Endothelial cell (in vitro differentiated cells): Measurements from ENCODE around the gene TCHHL1. TPM values are rescaled to one million over a fixed set of nuclear protein-coding genes. Genes with fewer than 3 reads are reported as not detected.

Experiments
- DNase-seq: peaks from one replicate; pipeline ENCODE4 v3.0.0; 2021; ENCODE audit warnings: low spot score
- H3K27ac Mint-ChIP-seq: one replicate; pipeline ENCODE4 v1.8.0; 2021; ENCODE audit warnings: mixed read lengths, inconsistent platforms; ENCODE audit not compliant: unreplicated experiment
- H3K27me3 Mint-ChIP-seq: one replicate; pipeline ENCODE4 v1.8.0; 2021; ENCODE audit warnings: mild to moderate bottlenecking, moderate library complexity, mixed read lengths, inconsistent platforms; ENCODE audit not compliant: unreplicated experiment
- H3K36me3 Mint-ChIP-seq: one replicate; pipeline ENCODE4 v1.8.0; 2021; ENCODE audit warnings: mild to moderate bottlenecking, low read depth, mixed read lengths, inconsistent platforms; ENCODE audit not compliant: unreplicated experiment
- H3K4me1 Mint-ChIP-seq: one replicate; pipeline ENCODE4 v1.8.0; 2021; ENCODE audit warnings: mild to moderate bottlenecking, mixed read lengths, inconsistent platforms; ENCODE audit not compliant: unreplicated experiment
- H3K4me3 Mint-ChIP-seq: one replicate; pipeline ENCODE4 v1.8.0; 2021; ENCODE audit warnings: mild to moderate bottlenecking, mixed read lengths, inconsistent platforms; ENCODE audit not compliant: unreplicated experiment
- H3K9me3 Mint-ChIP-seq: one replicate; pipeline ENCODE4 v1.8.0; 2021; ENCODE audit warnings: mixed read lengths, inconsistent platforms; ENCODE audit not compliant: unreplicated experiment
- CTCF ChIP-seq: fragments of 200-600 bp; sonication (generic); IDR thresholded peaks from one replicate; pipeline ENCODE4 v1.5.0; 2021; ENCODE audit warnings: antibody characterized with exemption; ENCODE audit not compliant: unreplicated experiment
- total RNA-seq: library from RNA; stranded (reverse); fragmentation: NEBNext Ultra II Directional; extraction: Animal tissue kit (Norgen Biotek cat#: 25700); gene quantifications from one replicate; pipeline ENCODE4 v1.2.1, GENCODE V29; 2021; ENCODE audit not compliant: unreplicated experiment

The TCHHL1 gene
- total RNA-seq, 1 donor from 2014 or later = not detected

GRCh38 chr1:152110860-152111514 lies 22.1 kb upstream of the TCHHL1 start:
- TF ChIP-seq CTCF = no peak
- peak; percentile 45 for DNase-seq
- Mint-ChIP-seq H3K27me3 (peaks cover 11% of the 10 kb centered on the region), H3K4me3 (no peak overlapping the region), H3K36me3 (peaks cover 10% of the 10 kb centered on the region), H3K4me1 (peaks cover 6% of the 10 kb centered on the region), H3K9me3 (peaks cover 8% of the 10 kb centered on the region), H3K27ac (no peak overlapping the region)

- DNase-seq = no peak
- H3K27ac Mint-ChIP-seq = no peak overlapping the region
- peaks cover 11% of the 10 kb centered on the region for H3K27me3 Mint-ChIP-seq
- peaks cover 8% of the 10 kb centered on the region for H3K9me3 Mint-ChIP-seq
- no peak for TF ChIP-seq CTCF
- no peak overlapping the region for H3K4me3 Mint-ChIP-seq
- H3K4me1 Mint-ChIP-seq = peaks cover 6% of the 10 kb centered on the region
- H3K36me3 Mint-ChIP-seq = peaks cover 10% of the 10 kb centered on the region
These were observed 21.5 kb upstream of the TCHHL1 start for GRCh38 chr1:152110365-152110859.

- Mint-ChIP-seq H3K36me3 (peaks cover 10% of the 10 kb centered on the region), H3K27me3 (peaks cover 11% of the 10 kb centered on the region), H3K27ac (no peak overlapping the region), H3K4me3 (no peak overlapping the region), H3K4me1 (peaks cover 6% of the 10 kb centered on the region), H3K9me3 (peaks cover 8% of the 10 kb centered on the region)
- no peak for TF ChIP-seq CTCF
- DNase-seq = no peak
These were observed 21.1 kb upstream of the TCHHL1 start for GRCh38 chr1:152109998-152110294.

- peaks cover 6% of the 10 kb centered on the region for H3K4me1 Mint-ChIP-seq
- H3K27ac Mint-ChIP-seq = no peak overlapping the region
- H3K4me3 Mint-ChIP-seq = no peak overlapping the region
- H3K27me3 Mint-ChIP-seq = peaks cover 11% of the 10 kb centered on the region
- TF ChIP-seq CTCF = no peak
- DNase-seq = peak; percentile 15
- peaks cover 8% of the 10 kb centered on the region for H3K9me3 Mint-ChIP-seq
- peaks cover 10% of the 10 kb centered on the region for H3K36me3 Mint-ChIP-seq
These were observed 20.6 kb upstream of the TCHHL1 start for GRCh38 chr1:152109231-152109997.

GRCh38 chr1:152108882-152109222 lies 20.0 kb upstream of the TCHHL1 start:
- DNase-seq = no peak

More at GRCh38 chr1:152108882-152109222, 20.0 kb upstream of the TCHHL1 start:
- H3K36me3 Mint-ChIP-seq = peaks cover 10% of the 10 kb centered on the region
- H3K9me3 Mint-ChIP-seq = peaks cover 8% of the 10 kb centered on the region
- TF ChIP-seq CTCF = no peak
- H3K27me3 Mint-ChIP-seq = peaks cover 11% of the 10 kb centered on the region
- no peak overlapping the region for H3K27ac Mint-ChIP-seq
- peaks cover 6% of the 10 kb centered on the region for H3K4me1 Mint-ChIP-seq
- H3K4me3 Mint-ChIP-seq = no peak overlapping the region
